ENCODE results near the gene SLC4A7. TPM values are rescaled to one million over a fixed set of nuclear protein-coding genes. Genes with fewer than 3 reads are reported as not detected.

SLC4A7 gene
- total RNA-seq, 1 experiment from 2014 or later, result 28.1 TPM

DNA sequence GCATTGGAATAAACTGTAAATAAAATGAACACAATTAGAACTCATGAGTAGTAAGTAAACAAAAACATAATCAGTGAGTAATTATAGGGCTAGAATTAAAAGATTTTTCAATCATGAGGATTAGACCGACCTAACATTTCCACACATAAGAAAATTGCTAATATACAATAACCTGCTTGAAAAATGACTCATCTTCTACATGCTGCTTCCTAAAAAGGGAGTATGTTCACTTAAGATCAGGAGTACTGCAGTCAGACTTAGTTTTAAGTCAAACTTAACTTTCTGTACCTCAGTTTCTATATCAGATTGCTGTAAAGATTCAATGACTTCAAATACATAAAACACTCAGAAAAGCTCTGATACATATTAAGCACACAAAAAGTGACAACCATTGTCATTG, 92.4 kb downstream of the SLC4A7 start:
- CTCF ChIA-PET, result no interaction called here
- Histone ChIP-seq H3K4me3 (no peak overlapping the region), H3K9me3 (ENCODE audit: insufficient read depth, low read depth) (no peaks in the 10 kb centered on the region), H3K4me2 (no peak overlapping the region), H3K27ac (peak overlapping the region; percentile 8; the same call in 1 of the 2 replicates), H2AFZ (no peak overlapping the region), H3F3A (ENCODE audit: insufficient read depth, low read depth) (peaks cover 10% of the 10 kb centered on the region; the same call in 1 of the 2 replicates), H3K79me2 (ENCODE audit: low read depth) (no peaks in the 10 kb centered on the region), H3K9me2 (ENCODE audit: insufficient read depth) (no peaks in the 10 kb centered on the region), H3K27me3 (ENCODE audit: insufficient read depth, low read depth) (no peaks in the 10 kb centered on the region), H3K36me3 (ENCODE audit: low read depth) (0 out of 2 replicates have a peak, but pooled peaks cover 5% of the 10 kb centered on the region), H4K20me1 (ENCODE audit: insufficient read depth) (no peaks in the 10 kb centered on the region), H3K4me1 (replicated peaks; ENCODE audit: insufficient read depth) (no peaks in the 10 kb centered on the region)
- BruUV-seq (replicated peaks), result no TSS peak
- no peak for DNase-seq
- intact Hi-C loops (cut with micrococcal nuclease; ENCODE audit: unreplicated experiment), result no loop called here
- TF ChIP-seq, protein P1, sequence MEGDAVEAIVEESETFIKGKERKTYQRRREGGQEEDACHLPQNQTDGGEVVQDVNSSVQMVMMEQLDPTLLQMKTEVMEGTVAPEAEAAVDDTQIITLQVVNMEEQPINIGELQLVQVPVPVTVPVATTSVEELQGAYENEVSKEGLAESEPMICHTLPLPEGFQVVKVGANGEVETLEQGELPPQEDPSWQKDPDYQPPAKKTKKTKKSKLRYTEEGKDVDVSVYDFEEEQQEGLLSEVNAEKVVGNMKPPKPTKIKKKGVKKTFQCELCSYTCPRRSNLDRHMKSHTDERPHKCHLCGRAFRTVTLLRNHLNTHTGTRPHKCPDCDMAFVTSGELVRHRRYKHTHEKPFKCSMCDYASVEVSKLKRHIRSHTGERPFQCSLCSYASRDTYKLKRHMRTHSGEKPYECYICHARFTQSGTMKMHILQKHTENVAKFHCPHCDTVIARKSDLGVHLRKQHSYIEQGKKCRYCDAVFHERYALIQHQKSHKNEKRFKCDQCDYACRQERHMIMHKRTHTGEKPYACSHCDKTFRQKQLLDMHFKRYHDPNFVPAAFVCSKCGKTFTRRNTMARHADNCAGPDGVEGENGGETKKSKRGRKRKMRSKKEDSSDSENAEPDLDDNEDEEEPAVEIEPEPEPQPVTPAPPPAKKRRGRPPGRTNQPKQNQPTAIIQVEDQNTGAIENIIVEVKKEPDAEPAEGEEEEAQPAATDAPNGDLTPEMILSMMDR (conservative IDR thresholded peaks at IDR 0.05), result no peak
- no peak for TF ChIP-seq EZH2 (IDR thresholded peaks at IDR 0.05; ENCODE audit: low read depth)
- POLR2A ChIA-PET (ENCODE audit: unreplicated experiment), result no interaction called here

DNA sequence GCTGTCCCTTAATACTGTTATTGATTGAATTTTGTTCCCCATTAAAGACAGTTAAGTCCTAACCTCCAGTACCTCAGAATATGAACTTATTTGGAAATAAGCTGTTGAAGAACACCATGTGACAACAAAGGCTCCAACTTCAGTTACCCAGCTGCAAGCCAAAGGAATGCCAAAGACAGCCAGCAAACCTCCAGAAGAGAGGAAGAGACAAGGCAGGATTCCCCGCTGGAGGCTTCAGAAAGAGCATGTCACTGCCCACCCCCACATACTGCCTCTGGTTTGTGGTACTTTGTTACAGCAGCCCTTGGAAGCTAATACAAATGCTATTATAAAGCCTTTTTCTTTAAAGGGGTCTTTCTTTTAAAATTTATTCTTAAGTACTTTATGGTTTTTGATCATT, 96.6 kb downstream of the SLC4A7 start:
- H4K20me1 ChIP-seq (ENCODE audit: insufficient read depth), result no peaks in the 10 kb centered on the region
- intact Hi-C loops (cut with micrococcal nuclease; ENCODE audit: unreplicated experiment), result no loop called here

DNA sequence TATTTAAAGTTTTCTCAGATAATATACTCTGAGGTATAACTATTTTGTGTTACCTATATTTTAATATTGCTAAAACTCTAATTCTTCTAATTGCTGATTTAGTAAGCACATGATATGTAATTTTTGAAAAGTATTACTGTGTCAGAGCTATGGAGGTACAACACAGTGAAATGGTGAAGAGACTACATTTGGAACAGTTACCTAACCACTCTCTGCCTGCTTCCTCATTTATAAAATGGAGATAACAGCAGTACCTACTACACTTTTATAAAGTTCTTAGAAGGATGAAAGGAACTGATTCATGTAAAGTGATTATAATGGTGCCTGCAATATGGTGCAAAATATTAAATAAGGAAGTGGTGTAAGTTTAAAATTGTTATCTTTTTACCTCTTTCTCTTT, 98.7 kb downstream of the SLC4A7 start:
- Histone ChIP-seq H3K27me3 (ENCODE audit: insufficient read depth, low read depth) (no peaks in the 10 kb centered on the region), H3K4me2 (no peak overlapping the region), H3F3A (ENCODE audit: insufficient read depth, low read depth) (peaks cover 6% of the 10 kb centered on the region), H3K27ac (no peak overlapping the region), H2AFZ (no peak overlapping the region), H4K20me1 (ENCODE audit: insufficient read depth) (no peaks in the 10 kb centered on the region), H3K4me3 (no peak overlapping the region), H3K4me1 (replicated peaks; ENCODE audit: insufficient read depth) (no peaks in the 10 kb centered on the region), H3K36me3 (ENCODE audit: low read depth) (peaks cover 27% of the 10 kb centered on the region), H3K9me3 (ENCODE audit: insufficient read depth, low read depth) (no peaks in the 10 kb centered on the region), H3K79me2 (ENCODE audit: low read depth) (no peaks in the 10 kb centered on the region), H3K9me2 (ENCODE audit: insufficient read depth) (no peaks in the 10 kb centered on the region)
- intact Hi-C loops (cut with micrococcal nuclease; ENCODE audit: unreplicated experiment), result no loop called here
- DNase-seq, result no peak
- POLR2A ChIA-PET (ENCODE audit: unreplicated experiment), result no interaction called here
- BruUV-seq (replicated peaks), result no TSS peak
- CTCF ChIA-PET, result no interaction called here
- TF ChIP-seq, protein P1 (conservative IDR thresholded peaks at IDR 0.05), result no peak
- TF ChIP-seq EZH2 (IDR thresholded peaks at IDR 0.05; ENCODE audit: low read depth), result no peak

More for the DNA sequence above, 96.6 kb downstream of the SLC4A7 start:
- H3K4me1 ChIP-seq (replicated peaks; ENCODE audit: insufficient read depth), result no peaks in the 10 kb centered on the region
- H3K9me2 ChIP-seq (ENCODE audit: insufficient read depth), result no peaks in the 10 kb centered on the region
- no peak overlapping the region for H3K27ac ChIP-seq
- no TSS peak for BruUV-seq (replicated peaks)
- peaks cover 22% of the 10 kb centered on the region for H3K36me3 ChIP-seq (ENCODE audit: low read depth)
- TF ChIP-seq, protein P1 (conservative IDR thresholded peaks at IDR 0.05), result no peak
- TF ChIP-seq EZH2 (IDR thresholded peaks at IDR 0.05; ENCODE audit: low read depth), result no peak
- H3K9me3 ChIP-seq (ENCODE audit: insufficient read depth, low read depth), result no peaks in the 10 kb centered on the region
- no peak overlapping the region for H3K4me2 ChIP-seq
- no peak overlapping the region for H3K4me3 ChIP-seq
- H3K27me3 ChIP-seq (ENCODE audit: insufficient read depth, low read depth), result no peaks in the 10 kb centered on the region
- POLR2A ChIA-PET (ENCODE audit: unreplicated experiment), result no interaction called here
- H3F3A ChIP-seq (ENCODE audit: insufficient read depth, low read depth), result peaks cover 10% of the 10 kb centered on the region
- no peak overlapping the region for H2AFZ ChIP-seq
- DNase-seq, result no peak
- H3K79me2 ChIP-seq (ENCODE audit: low read depth), result no peaks in the 10 kb centered on the region
- CTCF ChIA-PET, result no interaction called here

Data from PC-9 (cell line).